SH-SY5Y (cell line): Measurements from ENCODE around the gene PSMD12.

Experiments
- GATA2 ChIP-seq: IDR thresholded peaks from 2 replicates; pipeline ENCODE4 v1.6.1; 2011; ENCODE audit warnings: mild to moderate bottlenecking, low read depth, low read length
- GATA3 ChIP-seq: IDR thresholded peaks from 2 replicates; pipeline ENCODE4 v1.6.1; 2011; ENCODE audit warnings: low read depth, mild to moderate bottlenecking, low read length, moderate library complexity

- TF ChIP-seq GATA2 (no peak), GATA3 (no peak)
These were observed 33.8 kb upstream of the PSMD12 start for GRCh38 chr17:67400193-67400592.
